ENCODE results near the gene RYR2.
"Not testable (repeated sequence)": the region's sequence is repeated elsewhere in the genome, so short reads cannot be mapped to it uniquely, and the experiment has no call there.

RYR2 gene

DNA sequence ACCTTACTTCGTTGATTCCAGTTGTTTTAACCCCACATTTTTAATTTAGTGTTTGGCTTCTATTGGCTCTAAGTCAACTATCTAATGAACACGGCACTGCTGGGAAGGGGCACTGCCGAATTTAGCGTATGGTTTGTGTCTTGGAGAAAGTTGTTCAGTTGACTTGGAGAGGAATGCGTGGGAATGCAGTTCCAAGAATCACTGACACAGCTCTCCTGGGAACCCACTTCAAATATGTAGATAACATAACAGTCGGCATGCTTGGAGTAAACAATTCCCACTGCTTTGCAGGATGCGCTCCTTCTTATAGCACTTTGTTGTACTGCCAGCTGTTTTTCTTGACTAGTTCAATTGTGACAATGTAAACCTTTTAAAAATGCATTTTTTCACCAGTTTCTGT lies 104.3 kb downstream of the RYR2 start:
- no peak for DNase-seq (ENCODE audit: low spot score)

GRCh38 chr1:237149857-237150256 lies 107.9 kb downstream of the RYR2 start:
- no peak for DNase-seq (ENCODE audit: low spot score)

- DNase-seq (ENCODE audit: low spot score), result not testable (repeated sequence)
Measured at GRCh38 chr1:237151979-237152378, 110.0 kb downstream of the RYR2 start.

DNA sequence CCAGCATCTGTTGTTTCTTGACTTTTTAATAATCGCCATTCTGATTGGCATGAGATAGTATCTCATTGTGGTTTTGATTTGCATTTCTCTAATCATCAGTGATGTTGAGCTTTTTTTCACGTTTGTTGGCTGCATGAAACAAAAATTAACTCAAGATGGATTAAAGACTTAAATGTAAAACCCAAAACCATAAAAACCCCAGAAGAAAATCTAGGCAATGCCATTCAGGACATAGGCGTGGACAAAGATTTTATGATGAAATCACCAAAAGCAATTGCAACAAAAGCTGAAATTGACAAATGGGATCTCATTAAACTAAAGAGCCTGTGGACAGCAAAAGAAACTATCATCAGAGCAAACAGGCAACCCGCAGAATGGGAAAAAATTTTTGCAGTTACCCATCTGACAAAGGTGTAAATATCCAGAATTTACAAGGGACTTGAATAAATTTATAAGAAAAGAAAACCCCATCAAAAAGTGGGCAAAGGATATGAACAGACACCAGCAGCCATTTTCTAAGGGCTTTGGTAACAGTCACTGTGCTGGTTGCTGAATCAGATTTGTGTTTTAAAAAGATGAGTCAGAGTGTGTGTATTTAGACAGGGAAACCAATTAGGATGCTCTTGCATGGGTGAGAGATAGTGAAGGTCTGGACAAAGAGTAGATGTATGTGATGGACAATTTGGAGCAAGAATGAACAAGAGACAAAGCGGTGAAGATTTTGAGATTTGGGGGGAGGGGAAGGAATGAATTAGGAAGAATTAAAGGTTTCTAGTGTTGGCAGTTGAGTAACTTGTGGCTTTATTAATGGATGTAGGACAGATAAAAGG lies 110.7 kb downstream of the RYR2 start:
- DNase-seq (ENCODE audit: low spot score), result no peak

DNA sequence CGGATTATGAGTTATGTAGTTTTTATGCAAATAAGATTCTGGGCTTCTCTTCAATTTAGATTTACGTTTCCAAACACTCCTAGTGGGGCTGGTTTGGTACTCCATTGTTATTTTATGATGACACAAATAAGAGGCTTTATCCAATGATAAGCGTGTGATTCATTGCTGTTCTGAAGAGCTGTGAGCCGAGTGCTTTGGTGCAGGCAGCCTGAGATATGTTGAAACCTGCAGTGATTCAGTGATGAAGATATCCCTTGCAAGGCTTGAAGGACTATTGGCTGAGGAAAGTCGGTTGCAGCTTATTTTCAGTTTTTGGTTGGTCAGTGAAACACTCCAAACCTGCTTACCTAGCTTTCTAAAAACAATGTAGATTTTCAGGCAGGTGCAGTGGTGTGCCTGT lies 112.2 kb downstream of the RYR2 start:
- no peak for DNase-seq (ENCODE audit: low spot score)

GRCh38 chr1:237164406-237165352 lies 122.7 kb downstream of the RYR2 start:
- no peak for DNase-seq (ENCODE audit: low spot score)

DNA sequence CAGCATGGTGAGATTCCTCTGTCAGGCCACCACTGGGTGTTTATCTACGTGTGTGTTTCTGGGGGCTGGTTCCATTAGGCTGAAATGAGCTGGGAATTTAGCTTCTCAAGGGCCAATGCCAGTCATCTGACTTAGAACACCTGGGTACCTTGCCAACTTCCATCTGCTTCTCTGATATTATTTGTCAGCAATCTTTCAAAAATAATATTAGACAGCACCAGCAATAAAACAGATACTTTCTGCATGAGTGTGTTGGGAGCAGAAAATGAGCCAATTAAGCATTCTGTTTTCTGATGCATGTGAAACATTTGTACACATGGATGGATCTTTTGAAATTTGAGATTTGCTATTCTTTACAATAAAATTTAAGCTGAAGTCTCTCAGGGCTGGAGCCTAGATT lies 124.1 kb downstream of the RYR2 start:
- no peak for DNase-seq (ENCODE audit: low spot score)

GRCh38 chr1:237166593-237167101 lies 124.7 kb downstream of the RYR2 start:
- no peak for DNase-seq (ENCODE audit: low spot score)

DNA sequence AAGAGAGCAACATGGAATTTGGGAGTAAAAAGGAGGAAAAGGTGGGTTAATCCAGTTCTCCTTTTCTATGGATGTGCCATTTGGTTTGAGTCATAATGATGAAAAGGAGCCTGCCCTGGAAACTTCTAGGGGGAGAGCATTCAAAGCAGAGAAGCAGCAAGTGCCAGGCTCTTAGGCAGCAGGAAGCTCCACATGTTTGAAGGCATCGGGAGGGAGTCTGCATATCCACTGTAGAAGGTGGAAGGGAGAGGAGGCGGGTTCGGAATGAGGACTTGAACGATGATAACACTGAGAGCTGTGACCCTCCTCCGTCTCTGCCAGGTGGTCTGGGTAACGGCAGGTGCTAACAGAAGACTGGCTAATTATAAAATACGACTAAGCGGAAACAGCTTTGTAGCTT lies 128.2 kb downstream of the RYR2 start:
- no peak for DNase-seq (ENCODE audit: low spot score)

- no peak for DNase-seq (ENCODE audit: low spot score)
Measured at GRCh38 chr1:237171454-237172117, 129.6 kb downstream of the RYR2 start.

DNA sequence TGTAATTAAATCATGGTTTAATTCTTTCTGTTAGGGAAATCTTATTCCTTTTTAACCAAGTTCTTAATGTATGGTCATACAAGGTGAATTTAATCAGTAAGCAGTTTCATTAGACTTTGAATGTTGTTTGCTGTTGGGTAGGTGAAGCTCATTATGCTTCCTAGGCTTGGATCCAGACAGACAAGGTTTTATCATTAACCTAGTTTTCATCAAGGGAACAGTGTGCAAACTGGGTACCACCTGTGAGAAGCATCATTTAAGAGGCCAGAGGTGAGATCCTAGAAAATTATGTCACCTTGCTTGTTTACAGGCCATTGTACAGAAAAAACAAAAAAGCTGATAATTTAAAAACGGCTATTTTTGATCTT lies 130.1 kb downstream of the RYR2 start:
- no peak for DNase-seq (ENCODE audit: low spot score)

DNA sequence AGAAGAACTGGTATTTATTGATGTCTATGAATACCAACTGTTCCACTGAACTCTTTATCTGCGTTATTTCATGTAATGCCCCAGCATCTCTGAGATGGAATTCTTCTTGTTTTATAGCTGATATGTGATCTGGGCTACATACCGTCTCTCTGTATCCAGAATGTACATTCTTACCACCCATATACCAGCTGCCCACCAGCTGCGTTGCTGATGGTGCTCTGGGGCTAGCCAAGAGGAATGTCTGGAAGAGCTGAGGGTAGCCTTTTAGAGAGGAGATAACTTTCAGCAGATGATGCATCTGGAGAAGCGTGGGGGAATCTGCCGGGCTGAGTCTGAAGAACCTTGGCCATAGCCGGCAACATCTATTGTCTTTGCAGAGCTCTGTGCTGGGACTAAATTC lies 137.5 kb downstream of the RYR2 start:
- DNase-seq (ENCODE audit: low spot score), result no peak

DNA sequence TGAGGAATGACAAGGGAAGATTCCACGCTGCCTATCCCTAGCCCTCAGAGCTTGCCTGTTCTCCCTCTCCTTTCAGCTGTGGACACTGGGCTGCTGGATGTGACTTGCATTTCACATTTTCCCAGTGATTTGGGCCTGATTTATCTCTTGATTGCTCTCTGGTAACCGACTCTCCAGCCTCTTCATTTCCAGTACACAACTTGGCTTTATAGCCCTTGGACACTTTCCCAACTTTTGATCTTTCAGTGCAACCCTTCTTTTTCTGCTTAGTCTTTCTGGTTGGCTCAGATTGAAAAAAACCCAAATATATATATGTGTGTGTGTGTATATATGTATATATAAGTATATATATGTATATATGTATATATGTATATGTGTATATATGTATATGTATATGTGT lies 138.3 kb downstream of the RYR2 start:
- no peak for DNase-seq (ENCODE audit: low spot score)

GRCh38 chr1:237181743-237182317 lies 139.8 kb downstream of the RYR2 start:
- DNase-seq (ENCODE audit: low spot score), result no peak

GRCh38 chr1:237183963-237184540 lies 142.1 kb downstream of the RYR2 start:
- no peak for DNase-seq (ENCODE audit: low spot score)

DNA sequence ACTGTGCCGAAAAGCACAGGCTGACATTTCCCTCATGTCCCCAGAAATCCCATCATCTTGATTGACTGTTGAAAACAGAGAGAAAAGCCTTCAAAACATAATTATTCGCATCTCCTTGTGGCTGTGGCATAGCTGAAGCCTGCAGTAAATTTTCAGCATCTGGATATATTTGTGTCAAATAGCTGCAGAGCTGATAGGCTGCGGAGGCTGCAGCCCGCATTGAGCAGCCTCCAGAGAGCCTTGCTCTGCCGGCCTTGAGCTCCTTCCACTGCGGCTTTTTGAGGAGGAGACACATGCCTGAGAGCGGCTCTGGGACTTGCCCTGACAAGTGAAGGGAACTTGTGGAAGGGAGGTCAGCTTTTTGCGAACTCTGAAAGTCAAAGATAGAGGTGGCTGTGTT lies 144.7 kb downstream of the RYR2 start:
- DNase-seq (ENCODE audit: low spot score), result no peak

DNA sequence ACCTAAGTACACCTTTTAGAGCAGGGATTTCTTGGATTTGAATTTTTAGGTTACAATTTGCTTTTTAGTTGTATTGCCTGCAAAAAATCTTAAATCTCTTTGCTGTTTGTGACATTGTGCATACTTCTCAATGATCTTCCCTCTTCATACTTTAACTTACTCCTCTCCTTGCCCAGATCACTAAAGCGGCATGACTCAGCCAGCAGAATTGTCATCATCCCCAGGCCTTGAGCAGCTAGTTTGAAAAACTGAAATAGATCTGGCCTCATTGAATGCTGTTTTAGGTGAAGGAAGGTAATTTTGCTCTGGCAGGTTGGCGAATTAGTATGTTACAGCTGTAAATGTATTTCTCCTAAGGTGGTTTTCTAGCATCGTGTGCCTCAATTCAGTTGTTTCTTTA lies 145.9 kb downstream of the RYR2 start:
- DNase-seq (ENCODE audit: low spot score), result no peak

- DNase-seq (ENCODE audit: low spot score), result no peak
Measured at GRCh38 chr1:237191403-237191802, 149.4 kb downstream of the RYR2 start.

- DNase-seq (ENCODE audit: low spot score), result no peak
Measured at GRCh38 chr1:237197470-237198425, 155.8 kb downstream of the RYR2 start.

GRCh38 chr1:237199026-237199425 lies 157.0 kb downstream of the RYR2 start:
- no peak for DNase-seq (ENCODE audit: low spot score)

- DNase-seq (ENCODE audit: low spot score), result no peak
Measured at GRCh38 chr1:237201155-237201554, 159.2 kb downstream of the RYR2 start.
